ENCODE results near the gene CCDC71.

CCDC71 gene

GRCh38 chr3:49124991-49125670 is 41.0 kb downstream of the CCDC71 start:
- no peak for DNase-seq

- no peak for DNase-seq
Observed at GRCh38 chr3:49124203-49124602, 41.9 kb downstream of the CCDC71 start.

- DNase-seq = no peak
Observed at GRCh38 chr3:49123687-49124086, 42.4 kb downstream of the CCDC71 start.

GRCh38 chr3:49122886-49123545 is 43.1 kb downstream of the CCDC71 start:
- DNase-seq = no peak

GRCh38 chr3:49122451-49122850 is 43.7 kb downstream of the CCDC71 start:
- DNase-seq = no peak

GRCh38 chr3:49122022-49122421 is 44.1 kb downstream of the CCDC71 start:
- no peak for DNase-seq

GRCh38 chr3:49121132-49121736 is 44.9 kb downstream of the CCDC71 start:
- no peak for DNase-seq

GRCh38 chr3:49120438-49121131 is 45.5 kb downstream of the CCDC71 start, which contains the start of gene USP19:
USP19 (minus strand) TSS chr3:49120823; CDS start chr3:49119145, 1,678 bp downstream.
- DNase-seq = peak; percentile 11 to 46

- DNase-seq = no peak
Observed at GRCh38 chr3:49120096-49120437, 46.1 kb downstream of the CCDC71 start.

GRCh38 chr3:49119439-49119838 is 46.7 kb downstream of the CCDC71 start:
- DNase-seq = no peak

GRCh38 chr3:49119036-49119435 is 47.1 kb downstream of the CCDC71 start:
- no peak for DNase-seq
